ENCODE results near the gene ILRUN.

DNA sequence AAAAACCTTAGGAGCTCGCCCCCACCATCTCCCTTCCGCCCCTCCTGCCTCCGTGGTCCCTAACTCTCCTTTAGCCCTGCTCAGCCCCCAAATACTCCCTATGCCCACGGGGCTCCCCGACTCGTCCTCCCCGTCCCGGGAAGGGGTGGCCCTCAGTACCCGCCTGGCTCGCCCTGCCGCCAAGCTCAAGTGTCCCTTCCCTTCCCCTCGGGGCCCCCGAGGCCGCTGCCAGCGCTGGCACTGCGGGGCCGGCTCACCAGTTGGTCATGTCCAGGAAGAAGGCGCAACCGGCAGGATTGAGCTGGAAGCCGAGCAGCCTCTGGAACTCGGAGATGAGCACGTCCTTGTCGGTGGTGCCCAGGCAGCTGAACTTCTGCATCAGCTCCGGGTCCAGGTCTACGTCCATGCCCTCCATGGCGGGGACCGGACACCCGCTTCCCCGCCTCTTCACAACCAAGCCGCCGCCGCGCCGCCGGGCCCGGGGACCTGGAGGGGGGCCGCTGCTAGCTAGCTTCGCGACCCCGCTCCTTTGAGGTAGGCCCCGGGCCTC, 303 bp downstream of the ILRUN start:
- TF ChIP-seq FOXK2 (IDR thresholded peaks at IDR 0.05) (no peak), HDGF (IDR thresholded peaks at IDR 0.05; ENCODE audit: borderline replicate concordance) (no peak), FOXM1 (IDR thresholded peaks at IDR 0.05; ENCODE audit: borderline replicate concordance) (no peak), FOXA1 (IDR thresholded peaks at IDR 0.05) (no peak)
